ENCODE results near the gene RPS21. TPM values are rescaled to one million over a fixed set of nuclear protein-coding genes. Genes with fewer than 3 reads are reported as not detected.

The RPS21 gene
- total and polyA plus RNA-seq, 7 donors, result 2,383 to 8,235 (median 4,772) TPM

- H3K27me3 ChIP-seq, result peaks cover 0 to 14% (median 4%) of the 10 kb centered on the region in 3 donors
- no peak for DNase-seq
- H3K9me3 ChIP-seq, result no peaks in the 10 kb centered on the region
- H3K4me1 ChIP-seq, result no peaks in the 10 kb centered on the region
- TF ChIP-seq CTCF (IDR thresholded peaks at IDR 0.05) (no peak), EP300 (IDR thresholded peaks at IDR 0.05) (no peak), POLR2A (IDR thresholded peaks at IDR 0.05) (no peak), POLR2AphosphoS5 (IDR thresholded peaks at IDR 0.05) (no peak)
- no peak overlapping the region for H3K4me3 ChIP-seq
- no peak overlapping the region for H3K27ac ChIP-seq
- intact Hi-C loops (cut with DNase I), result no loop called here
- 80 to 84% methylated on average over 19 of the region's 19 CpGs for WGBS, 2 donors
- H3K36me3 ChIP-seq, result no peaks in the 10 kb centered on the region
Measured at GRCh38 chr20:62418709-62419487, 32.0 kb downstream of the RPS21 start.

GRCh38 chr20:62419759-62420158, 32.9 kb downstream of the RPS21 start:
- no peak for DNase-seq
- Histone ChIP-seq H3K4me3 (no peak overlapping the region), H3K27me3 (peaks cover 0 to 22% (median 7%) of the 10 kb centered on the region in 3 donors), H3K9me3 (no peaks in the 10 kb centered on the region), H3K36me3 (no peaks in the 10 kb centered on the region), H3K4me1 (no peaks in the 10 kb centered on the region), H3K27ac (no peak overlapping the region)
- intact Hi-C loops (cut with DNase I), result no loop called here
- TF ChIP-seq POLR2A (IDR thresholded peaks at IDR 0.05) (no peak), EP300 (IDR thresholded peaks at IDR 0.05) (no peak), POLR2AphosphoS5 (IDR thresholded peaks at IDR 0.05) (no peak), CTCF (IDR thresholded peaks at IDR 0.05) (no peak)
- WGBS, 2 donors, result 82 to 85% methylated on average over 9 of the region's 9 CpGs

- TF ChIP-seq POLR2AphosphoS5 (IDR thresholded peaks at IDR 0.05), result no peak
- TF ChIP-seq CTCF (IDR thresholded peaks at IDR 0.05), result no peak
- no peak for TF ChIP-seq EP300 (IDR thresholded peaks at IDR 0.05)
- TF ChIP-seq POLR2A (IDR thresholded peaks at IDR 0.05), result no peak
- no peak overlapping the region for H3K27ac ChIP-seq
- DNase-seq, result no peak
- H3K4me3 ChIP-seq, result no peak overlapping the region
- 92% methylated on average over 24 of the region's 24 CpGs for WGBS, 2 donors
- intact Hi-C loops (cut with DNase I), result no loop called here
- H3K27me3 ChIP-seq, result peaks cover 0 to 23% (median 7%) of the 10 kb centered on the region in 3 donors
- no peaks in the 10 kb centered on the region for H3K9me3 ChIP-seq
- no peaks in the 10 kb centered on the region for H3K36me3 ChIP-seq
- no peaks in the 10 kb centered on the region for H3K4me1 ChIP-seq
Measured at GRCh38 chr20:62420846-62421715, 34.2 kb downstream of the RPS21 start.

GRCh38 chr20:62421716-62421990, 34.8 kb downstream of the RPS21 start:
- intact Hi-C loops (cut with DNase I), result no loop called here
- H3K27ac ChIP-seq, result no peak overlapping the region
- no peaks in the 10 kb centered on the region for H3K4me1 ChIP-seq
- H3K9me3 ChIP-seq, result no peaks in the 10 kb centered on the region
- TF ChIP-seq POLR2A (IDR thresholded peaks at IDR 0.05) (no peak), CTCF (IDR thresholded peaks at IDR 0.05) (no peak), EP300 (IDR thresholded peaks at IDR 0.05) (no peak), POLR2AphosphoS5 (IDR thresholded peaks at IDR 0.05) (no peak)
- WGBS, 2 donors, result 86 to 87% methylated on average over 6 of the region's 6 CpGs
- no peaks in the 10 kb centered on the region for H3K36me3 ChIP-seq
- H3K27me3 ChIP-seq, result peaks cover 0 to 22% (median 7%) of the 10 kb centered on the region in 3 donors
- no peak for DNase-seq
- no peak overlapping the region for H3K4me3 ChIP-seq

Measured in sigmoid colon (tissue), 7 donors.